ENCODE results near the gene TSTD2. TPM values are rescaled to one million over a fixed set of nuclear protein-coding genes. Genes with fewer than 3 reads are reported as not detected.
"Not testable (repeated sequence)": the region's sequence is repeated elsewhere in the genome, so short reads cannot be mapped to it uniquely, and the experiment has no call there.

Gene TSTD2
- total RNA-seq, 2 donors from 2014 or later = 18.8 to 25.4 TPM

GRCh38 chr9:97593960-97594359 is 39.2 kb downstream of the TSTD2 start:
- no peak overlapping the region for H3K27ac Mint-ChIP-seq
- H3K4me3 Mint-ChIP-seq = no peak overlapping the region
- H3K36me3 Mint-ChIP-seq = peaks cover 4% of the 10 kb centered on the region
- peaks cover 6 to 7% of the 10 kb centered on the region in 2 donors for H3K4me1 Mint-ChIP-seq (ENCODE audit: low read depth in 2 of 2)
- H3K27me3 Mint-ChIP-seq = peaks cover 0 to 4% of the 10 kb centered on the region in 2 donors
- no peaks in the 10 kb centered on the region for H3K9me3 Mint-ChIP-seq
- DNase-seq (ENCODE audit: low spot score) (no peak), ATAC-seq (peak in 1 of 2 donors; percentile 11)

DNA sequence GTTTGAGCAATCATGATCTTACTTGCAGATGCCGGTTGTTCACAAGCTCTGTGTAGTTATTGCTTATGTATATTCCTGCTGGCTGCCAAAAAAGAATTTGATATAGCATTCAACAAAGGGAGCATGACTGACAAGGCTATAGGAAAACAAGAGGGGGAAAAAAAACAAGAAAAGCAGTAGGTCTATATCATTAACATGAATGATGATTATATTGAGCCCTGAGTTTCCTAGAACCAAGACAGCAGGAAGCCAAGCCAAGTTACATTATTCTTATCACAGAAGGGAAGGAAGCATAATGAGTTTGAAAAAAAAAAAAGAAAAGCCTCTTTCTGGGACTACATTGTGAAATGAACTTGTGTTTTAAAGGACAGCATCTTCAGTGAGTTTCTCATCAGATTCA is 41.0 kb downstream of the TSTD2 start:
- H3K27ac Mint-ChIP-seq = no peak overlapping the region
- no peak for ATAC-seq
- peaks cover 0 to 6% of the 10 kb centered on the region in 2 donors for H3K27me3 Mint-ChIP-seq
- H3K4me1 Mint-ChIP-seq (ENCODE audit: low read depth in 2 of 2) = no peaks in the 10 kb centered on the region
- no peak overlapping the region for H3K4me3 Mint-ChIP-seq
- H3K36me3 Mint-ChIP-seq = peaks cover 4% of the 10 kb centered on the region
- DNase-seq (ENCODE audit: low spot score) = no peak
- H3K9me3 Mint-ChIP-seq = peaks cover 3% of the 10 kb centered on the region

DNA sequence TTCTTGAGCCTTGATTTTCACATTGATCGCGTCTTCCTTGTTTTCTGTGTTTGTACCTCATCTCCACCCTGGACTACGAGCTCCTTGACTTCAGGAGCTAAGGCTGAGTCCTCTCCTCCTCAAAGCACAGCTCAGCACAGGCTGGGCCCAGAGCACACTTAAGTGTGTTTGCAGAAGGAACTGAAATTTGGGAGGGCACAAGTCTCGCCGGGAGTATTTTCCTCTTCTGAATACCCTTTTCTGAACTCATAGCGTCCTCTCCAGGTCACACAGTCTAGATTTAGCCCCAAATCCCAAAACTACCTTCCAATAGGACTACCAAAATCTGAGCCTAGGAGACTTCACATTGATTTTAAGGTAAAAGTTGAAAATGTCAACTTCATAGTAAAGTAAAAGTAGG is 41.6 kb downstream of the TSTD2 start:
- no peak for DNase-seq (ENCODE audit: low spot score)
- Mint-ChIP-seq H3K27ac (no peak overlapping the region), H3K9me3 (peaks cover 3% of the 10 kb centered on the region), H3K36me3 (peaks cover 4% of the 10 kb centered on the region), H3K4me1 (ENCODE audit: low read depth in 2 of 2) (no peaks in the 10 kb centered on the region), H3K4me3 (no peak overlapping the region), H3K27me3 (peaks cover 0 to 6% of the 10 kb centered on the region in 2 donors)
- no peak for ATAC-seq

DNA sequence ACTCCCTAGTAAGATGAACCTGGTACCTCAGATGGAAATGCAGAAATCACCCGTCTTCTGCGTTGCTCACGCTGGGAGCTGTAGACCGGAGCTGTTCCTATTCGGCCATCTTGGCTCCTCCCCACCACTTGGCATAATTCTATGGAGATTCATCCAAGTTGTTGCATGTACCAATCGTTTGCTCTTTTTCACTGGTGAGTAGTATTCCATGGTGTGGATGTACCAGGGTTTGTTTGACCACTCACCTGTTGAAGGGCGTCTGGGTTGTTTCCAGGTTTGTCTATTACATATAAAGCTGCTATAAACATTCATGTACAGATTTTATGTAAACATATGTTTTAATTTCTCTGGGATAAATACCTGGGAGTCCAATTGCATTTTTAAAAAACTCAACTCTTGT is 46.3 kb downstream of the TSTD2 start:
- not testable (repeated sequence) for H3K9me3 Mint-ChIP-seq; H3K27ac Mint-ChIP-seq; H3K36me3 Mint-ChIP-seq; H3K4me3 Mint-ChIP-seq; H3K27me3 Mint-ChIP-seq; H3K4me1 Mint-ChIP-seq (ENCODE audit: low read depth in 2 of 2); DNase-seq (ENCODE audit: low spot score); ATAC-seq

DNA sequence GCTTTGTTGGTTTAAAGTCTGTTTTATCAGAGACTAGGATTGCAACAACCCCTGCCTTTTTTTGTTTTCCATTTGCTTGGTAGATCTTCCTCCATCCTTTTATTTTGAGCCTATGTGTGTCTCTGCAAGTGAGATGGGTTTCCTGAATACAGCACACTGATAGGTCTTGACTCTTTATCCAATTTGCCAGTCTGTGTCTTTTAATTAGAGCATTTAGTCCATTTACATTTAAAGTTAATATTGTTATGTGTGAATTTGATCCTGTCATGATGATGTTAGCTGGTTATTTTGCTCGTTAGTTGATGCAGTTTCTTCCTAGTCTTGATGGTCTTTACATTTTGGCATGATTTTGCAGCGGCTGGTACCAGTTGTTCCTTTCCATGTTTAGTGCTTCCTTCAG is 48.4 kb downstream of the TSTD2 start:
- H3K27me3 Mint-ChIP-seq; DNase-seq (ENCODE audit: low spot score); ATAC-seq; H3K27ac Mint-ChIP-seq; H3K9me3 Mint-ChIP-seq; H3K4me3 Mint-ChIP-seq; H3K36me3 Mint-ChIP-seq; H3K4me1 Mint-ChIP-seq (ENCODE audit: low read depth in 2 of 2): not testable (repeated sequence)

DNA sequence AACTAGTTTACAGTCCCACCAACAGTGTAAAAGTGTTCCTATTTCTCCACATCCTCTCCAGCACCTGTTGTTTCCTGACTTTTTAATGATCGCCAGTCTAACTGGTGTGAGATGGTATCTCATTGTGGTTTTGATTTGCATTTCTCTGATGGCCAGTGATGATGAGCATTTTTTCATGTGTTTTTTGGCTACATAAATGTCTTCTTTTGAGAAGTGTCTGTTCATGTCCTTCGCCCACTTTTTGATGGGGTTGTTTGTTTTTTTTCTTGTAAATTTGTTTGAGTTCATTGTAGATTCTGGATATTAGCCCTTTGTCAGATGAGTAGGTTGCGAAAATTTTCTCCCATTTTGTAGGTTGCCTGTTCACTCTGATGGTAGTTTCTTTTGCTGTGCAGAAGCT is 51.6 kb downstream of the TSTD2 start:
- H3K36me3 Mint-ChIP-seq, H3K27me3 Mint-ChIP-seq: not testable (repeated sequence)

DNA sequence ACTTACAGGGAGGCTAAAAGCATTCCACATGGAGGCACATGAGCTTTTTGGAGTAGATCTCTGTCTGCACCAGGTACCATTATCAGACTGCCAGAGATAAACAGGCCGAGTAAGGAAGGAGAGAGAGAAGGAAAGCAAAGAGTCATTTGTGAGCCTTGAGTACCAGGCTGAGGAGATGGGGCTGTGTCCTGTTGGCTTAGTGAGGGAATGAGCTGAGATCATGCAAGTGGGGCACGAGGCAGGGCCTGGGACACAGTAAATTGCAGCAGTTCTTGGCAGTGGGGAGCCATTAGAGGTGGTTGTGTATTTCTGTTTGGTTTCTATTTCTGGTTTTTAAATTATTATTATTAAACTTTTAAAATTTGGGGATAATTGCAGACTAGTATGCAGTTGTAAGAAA is 53.3 kb downstream of the TSTD2 start:
- H3K36me3 Mint-ChIP-seq = no peaks in the 10 kb centered on the region
- no peak overlapping the region for H3K4me3 Mint-ChIP-seq
- H3K9me3 Mint-ChIP-seq = no peaks in the 10 kb centered on the region
- peaks cover 0 to 4% of the 10 kb centered on the region in 2 donors for H3K27me3 Mint-ChIP-seq
- peaks cover 0 to 12% of the 10 kb centered on the region in 2 donors for H3K4me1 Mint-ChIP-seq (ENCODE audit: low read depth in 2 of 2)
- no peak for DNase-seq (ENCODE audit: low spot score)
- ATAC-seq = no peak
- H3K27ac Mint-ChIP-seq = no peak overlapping the region

More for the DNA sequence above, 51.6 kb downstream of the TSTD2 start:
- not testable (repeated sequence) for H3K4me1 Mint-ChIP-seq (ENCODE audit: low read depth in 2 of 2); ATAC-seq; H3K9me3 Mint-ChIP-seq; H3K4me3 Mint-ChIP-seq; DNase-seq (ENCODE audit: low spot score); H3K27ac Mint-ChIP-seq

DNA sequence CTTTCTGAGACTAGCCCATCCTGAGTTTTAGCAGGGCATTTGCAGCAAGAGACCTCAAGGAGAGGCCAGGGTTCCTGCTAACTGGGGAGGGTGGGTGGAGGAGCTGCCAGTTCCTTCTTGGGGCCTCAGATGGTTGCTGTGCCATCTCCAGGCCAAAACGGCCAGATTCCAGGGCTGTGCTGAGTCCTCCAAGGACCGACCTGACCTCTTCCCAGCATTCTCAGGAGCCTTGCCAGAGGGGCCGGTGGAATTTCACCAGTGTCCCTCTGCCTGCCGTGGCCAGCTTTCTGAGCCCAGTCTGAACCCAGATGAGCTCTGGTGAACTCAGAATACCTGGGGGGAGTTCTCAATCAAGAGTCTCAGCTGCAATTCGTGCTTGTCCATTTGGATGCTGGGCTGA is 54.3 kb downstream of the TSTD2 start:
- H3K4me1 Mint-ChIP-seq (ENCODE audit: low read depth in 2 of 2) = peaks cover 0 to 16% of the 10 kb centered on the region in 2 donors
- H3K4me3 Mint-ChIP-seq = no peak overlapping the region

GRCh38 chr9:97577051-97577450 is 56.1 kb downstream of the TSTD2 start:
- H3K4me1 Mint-ChIP-seq (ENCODE audit: low read depth in 2 of 2) = peaks cover 0 to 16% of the 10 kb centered on the region in 2 donors
- ATAC-seq (no peak), DNase-seq (ENCODE audit: low spot score) (no peak)
- H3K9me3 Mint-ChIP-seq = no peaks in the 10 kb centered on the region
- H3K36me3 Mint-ChIP-seq = no peaks in the 10 kb centered on the region
- no peak overlapping the region for H3K4me3 Mint-ChIP-seq
- no peak overlapping the region for H3K27ac Mint-ChIP-seq
- peaks cover 0 to 4% of the 10 kb centered on the region in 2 donors for H3K27me3 Mint-ChIP-seq

More for the DNA sequence above, 54.3 kb downstream of the TSTD2 start:
- DNase-seq (ENCODE audit: low spot score) (no peak), ATAC-seq (no peak)
- H3K9me3 Mint-ChIP-seq = no peaks in the 10 kb centered on the region
- H3K27ac Mint-ChIP-seq = no peak overlapping the region
- peaks cover 0 to 4% of the 10 kb centered on the region in 2 donors for H3K27me3 Mint-ChIP-seq
- H3K36me3 Mint-ChIP-seq = no peaks in the 10 kb centered on the region

- Mint-ChIP-seq H3K9me3 (no peaks in the 10 kb centered on the region), H3K27me3 (peaks cover 0 to 4% of the 10 kb centered on the region in 2 donors), H3K4me1 (ENCODE audit: low read depth in 2 of 2) (peaks cover 0 to 16% of the 10 kb centered on the region in 2 donors), H3K4me3 (peak overlapping the region; percentile 94), H3K36me3 (no peaks in the 10 kb centered on the region), H3K27ac (peak overlapping the region in 1 of 2 donors; percentile 79)
- ATAC-seq (no peak), DNase-seq (ENCODE audit: low spot score) (no peak)
Observed at GRCh38 chr9:97575673-97576200, 57.4 kb downstream of the TSTD2 start.

DNA sequence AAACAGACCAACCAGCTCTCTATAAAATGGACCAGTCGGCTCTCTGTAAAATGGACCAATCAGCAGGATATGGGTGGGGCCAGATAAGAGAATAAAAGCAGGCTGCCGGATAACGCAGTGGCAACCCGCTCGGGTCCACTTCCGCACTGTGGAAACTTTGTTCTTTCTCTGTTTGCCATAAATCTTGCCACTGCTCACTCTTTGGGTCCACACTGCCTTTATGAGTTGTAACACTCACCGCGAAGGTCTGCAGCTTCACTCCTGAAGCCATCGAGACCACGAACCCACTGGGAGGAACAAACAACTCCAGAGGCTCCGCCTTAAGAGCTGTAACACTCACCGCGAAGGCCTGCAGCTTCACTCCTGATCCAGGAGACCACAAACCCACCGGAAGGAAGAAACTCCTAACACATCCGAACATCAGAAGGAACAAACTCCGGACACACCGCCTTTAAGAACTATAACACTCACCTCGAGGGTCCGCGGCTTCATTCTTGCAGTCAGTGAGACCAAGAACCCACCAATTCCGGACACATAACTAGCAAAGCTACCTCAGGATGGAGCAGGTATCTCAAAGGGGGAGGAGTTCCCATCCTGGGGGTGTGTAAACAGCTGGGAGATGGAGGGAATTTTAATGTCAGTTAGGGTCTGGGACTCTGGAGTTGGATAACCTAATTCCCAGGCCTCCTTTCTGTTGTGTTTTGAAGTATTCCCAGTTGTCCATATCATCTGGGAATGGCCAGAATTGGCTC is 58.1 kb downstream of the TSTD2 start:
- not testable (repeated sequence) for DNase-seq (ENCODE audit: low spot score); H3K9me3 Mint-ChIP-seq; H3K27me3 Mint-ChIP-seq; H3K36me3 Mint-ChIP-seq
- H3K27ac Mint-ChIP-seq = peak overlapping the region; percentile 79 to 86
- peak in 1 of 2 donors; percentile 51 for ATAC-seq
- H3K4me1 Mint-ChIP-seq (ENCODE audit: low read depth in 2 of 2) = peaks cover 0 to 16% of the 10 kb centered on the region in 2 donors
- H3K4me3 Mint-ChIP-seq = peak overlapping the region; percentile 94

GRCh38 chr9:97574101-97574571 is 59.0 kb downstream of the TSTD2 start:
- not testable (repeated sequence) for H3K36me3 Mint-ChIP-seq; DNase-seq (ENCODE audit: low spot score); H3K27ac Mint-ChIP-seq; H3K27me3 Mint-ChIP-seq; H3K9me3 Mint-ChIP-seq; ATAC-seq; H3K4me3 Mint-ChIP-seq
- peaks cover 0 to 16% of the 10 kb centered on the region in 2 donors for H3K4me1 Mint-ChIP-seq (ENCODE audit: low read depth in 2 of 2)

DNA sequence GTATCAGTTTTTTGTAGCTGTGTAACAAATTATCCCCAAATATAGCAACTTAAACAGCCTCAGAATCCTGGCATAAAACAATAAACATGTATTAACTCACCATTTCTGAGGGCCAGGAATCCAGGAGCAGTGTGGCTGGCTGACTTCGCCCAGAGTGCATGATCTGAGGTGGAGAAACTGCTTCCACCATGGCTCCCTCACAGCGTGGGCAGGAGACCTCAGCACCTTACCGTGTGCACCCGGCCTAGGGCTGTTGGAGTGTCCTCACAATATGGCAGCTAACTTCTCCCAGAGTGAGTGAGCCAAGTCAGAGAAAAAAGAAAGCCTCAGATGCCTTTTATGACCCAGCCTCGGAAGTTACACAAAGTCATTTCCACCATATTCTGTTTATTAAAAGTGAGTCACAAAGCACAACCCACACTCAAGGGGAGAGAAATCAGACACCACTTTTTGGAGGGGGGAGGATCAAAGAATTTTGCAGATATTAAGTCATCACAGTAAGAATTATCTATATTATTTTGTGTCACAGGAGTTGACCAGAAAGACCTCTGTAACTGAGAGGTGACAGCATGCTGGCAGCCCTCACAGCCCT is 59.6 kb downstream of the TSTD2 start:
- no peaks in the 10 kb centered on the region for H3K36me3 Mint-ChIP-seq
- H3K9me3 Mint-ChIP-seq = no peaks in the 10 kb centered on the region
- H3K27me3 Mint-ChIP-seq = no peaks in the 10 kb centered on the region
- peak overlapping the region; percentile 10 for H3K4me3 Mint-ChIP-seq
- DNase-seq (ENCODE audit: low spot score) (no peak), ATAC-seq (no peak)
- H3K27ac Mint-ChIP-seq = peak overlapping the region in 1 of 2 donors; percentile 41
- peaks cover 0 to 16% of the 10 kb centered on the region in 2 donors for H3K4me1 Mint-ChIP-seq (ENCODE audit: low read depth in 2 of 2)

DNA sequence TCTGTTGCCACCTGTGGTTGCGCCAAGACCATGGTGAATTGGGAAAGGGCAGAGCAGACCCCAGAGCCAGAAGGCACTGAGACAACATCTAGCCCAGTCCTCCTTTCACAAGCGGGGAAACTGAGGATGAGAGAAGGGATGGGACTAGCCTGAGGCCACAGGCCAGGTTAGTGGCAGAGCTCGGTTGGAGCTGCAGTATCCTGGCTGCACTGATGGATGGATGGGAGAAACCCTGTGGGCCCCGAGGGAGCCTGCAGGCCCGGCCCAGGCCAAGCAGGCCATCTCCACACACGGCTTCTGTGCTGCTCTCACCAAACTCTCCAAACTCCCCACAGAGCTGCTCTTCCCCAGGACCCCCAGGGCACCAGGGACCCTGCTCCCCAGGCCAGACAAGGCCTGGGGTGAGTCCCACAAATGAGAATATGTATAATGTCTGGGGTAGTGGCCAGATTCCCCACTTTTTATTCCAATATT is 60.2 kb downstream of the TSTD2 start:
- ATAC-seq (peak in 1 of 2 donors; percentile 44), DNase-seq (ENCODE audit: low spot score) (no peak)
- Mint-ChIP-seq H3K27ac (no peak overlapping the region), H3K4me1 (ENCODE audit: low read depth in 2 of 2) (peaks cover 0 to 16% of the 10 kb centered on the region in 2 donors), H3K27me3 (peaks cover 0 to 2% of the 10 kb centered on the region in 2 donors), H3K36me3 (no peaks in the 10 kb centered on the region), H3K4me3 (no peak overlapping the region), H3K9me3 (no peaks in the 10 kb centered on the region)
